IgD-negative memory B cell (primary cell): Measurements from ENCODE around the gene GALM. TPM values are rescaled to one million over a fixed set of nuclear protein-coding genes. Genes with fewer than 3 reads are reported as not detected.
"Not testable (repeated sequence)": the region's sequence is repeated elsewhere in the genome, so short reads cannot be mapped to it uniquely, and the experiment has no call there.

Experiments
- H3K27ac Mint-ChIP-seq, 3 donors: one replicate each; pipeline ENCODE4 v1.8.0; 2020 to 2022; ENCODE audit warnings: mild to moderate bottlenecking in 3 of 3, mixed read lengths in 3 of 3, moderate library complexity in 1 of 3
- H3K27me3 Mint-ChIP-seq: one replicate; pipeline ENCODE4 v1.8.0; 2021; ENCODE audit warnings: mixed read lengths
- H3K36me3 Mint-ChIP-seq: one replicate; pipeline ENCODE4 v1.8.0; 2020; ENCODE audit warnings: mild to moderate bottlenecking, mixed read lengths
- H3K4me1 Mint-ChIP-seq, 3 donors: one replicate each; pipeline ENCODE4 v1.8.0; 2020 to 2022; ENCODE audit warnings: mixed read lengths in 3 of 3, mild to moderate bottlenecking in 1 of 3
- H3K4me3 Mint-ChIP-seq, 4 donors: one replicate each; pipeline ENCODE4 v1.8.0; 2020 to 2022; ENCODE audit warnings: mild to moderate bottlenecking in 4 of 4, mixed read lengths in 4 of 4, moderate library complexity in 3 of 4
- H3K9me3 Mint-ChIP-seq, 3 donors: one replicate each; pipeline ENCODE4 v1.8.0; 2020 to 2021; ENCODE audit warnings: mixed read lengths in 3 of 3, mild to moderate bottlenecking in 1 of 3
- polyA plus RNA-seq: library from polyadenylated mRNA; unstranded; fragments of 300-500 nt; fragmentation: Illumina TruSeq; gene quantifications from one replicate; pipeline ENCODE4 v1.2.3, GENCODE V29; 2021

The GALM gene
- polyA plus RNA-seq, 1 donor from 2014 or later: 11.0 TPM

DNA sequence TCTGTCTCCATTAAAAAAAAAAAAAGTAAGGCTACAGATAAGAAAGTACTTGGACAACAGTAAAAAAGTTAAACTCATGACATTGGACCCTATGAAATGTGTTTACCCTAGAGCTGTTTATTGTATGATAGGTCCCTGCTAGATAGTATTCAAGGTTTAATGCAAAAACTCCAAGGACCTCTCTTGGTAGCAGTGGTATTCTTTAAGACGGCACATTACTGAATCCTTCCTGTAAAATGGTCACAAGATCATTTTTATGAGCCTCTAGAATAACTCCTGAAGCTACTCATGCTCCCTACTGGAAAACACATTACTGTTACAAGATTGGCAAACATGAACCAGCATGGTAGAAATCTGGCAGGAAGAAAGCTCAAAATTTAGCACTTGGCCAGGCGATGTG lies 38.8 kb downstream of the GALM start:
- no peak overlapping the region for H3K4me3 Mint-ChIP-seq
- no peak overlapping the region for H3K27ac Mint-ChIP-seq
- no peaks in the 10 kb centered on the region for H3K27me3 Mint-ChIP-seq
- H3K36me3 Mint-ChIP-seq: peaks cover 7% of the 10 kb centered on the region
- peaks cover 0 to 6% (median 0%) of the 10 kb centered on the region in 3 donors for H3K9me3 Mint-ChIP-seq
- H3K4me1 Mint-ChIP-seq: peaks cover 3 to 8% (median 6%) of the 10 kb centered on the region in 3 donors

DNA sequence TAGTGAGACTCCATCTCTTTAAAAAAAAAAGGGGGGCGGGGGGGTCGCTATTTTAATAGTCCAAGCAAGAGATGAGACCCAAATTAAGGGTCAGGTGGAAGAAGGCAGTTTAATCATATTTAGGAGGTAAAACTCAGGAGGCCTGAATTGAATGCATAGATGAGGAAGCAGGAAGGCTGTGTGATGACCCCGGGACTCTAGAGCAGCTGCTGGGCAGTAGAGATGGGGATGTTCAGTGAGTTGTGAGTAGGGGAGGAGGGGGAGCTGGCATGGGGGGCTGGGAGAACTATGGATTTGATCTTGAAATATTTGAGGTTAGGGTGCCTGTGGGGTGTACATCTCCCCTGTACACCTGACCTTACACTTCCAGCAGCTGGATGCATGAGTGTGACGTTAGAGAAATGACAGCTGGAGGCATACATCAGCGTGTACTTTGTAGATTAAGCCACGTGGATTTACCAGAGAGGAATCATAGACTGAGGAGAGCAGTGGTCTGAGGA lies 41.0 kb downstream of the GALM start:
- no peak overlapping the region for H3K27ac Mint-ChIP-seq
- H3K9me3 Mint-ChIP-seq: peaks cover 0 to 3% (median 2%) of the 10 kb centered on the region in 3 donors
- peaks cover 7 to 12% (median 9%) of the 10 kb centered on the region in 3 donors for H3K4me1 Mint-ChIP-seq
- H3K27me3 Mint-ChIP-seq: no peaks in the 10 kb centered on the region
- peaks cover 3% of the 10 kb centered on the region for H3K36me3 Mint-ChIP-seq
- H3K4me3 Mint-ChIP-seq: peak overlapping the region in 1 of 4 donors; percentile 20

DNA sequence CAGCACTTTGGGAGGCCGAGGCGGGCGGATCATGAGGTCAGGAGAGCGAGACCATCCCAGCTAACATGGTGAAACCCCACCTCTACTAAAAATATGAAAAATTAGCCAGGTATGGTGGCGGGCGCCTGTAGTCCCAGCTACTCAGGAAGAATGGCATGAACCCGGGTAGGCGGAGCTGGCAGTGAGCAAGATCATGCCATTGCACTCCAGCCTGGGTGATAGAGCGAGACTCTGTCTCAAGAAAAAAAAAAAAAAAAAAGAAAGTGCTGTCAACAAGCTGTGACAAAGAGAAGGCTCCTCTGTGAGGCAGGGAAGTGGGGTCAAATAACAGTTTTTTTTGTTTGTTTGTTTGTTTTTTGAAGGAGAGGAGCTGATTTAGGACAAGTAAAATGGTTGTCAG lies 42.6 kb downstream of the GALM start:
- H3K9me3 Mint-ChIP-seq, H3K4me3 Mint-ChIP-seq, H3K36me3 Mint-ChIP-seq, H3K27me3 Mint-ChIP-seq: not testable (repeated sequence)
- Mint-ChIP-seq H3K4me1 (peaks cover 7 to 12% (median 9%) of the 10 kb centered on the region in 3 donors), H3K27ac (peak overlapping the region in 1 of 3 donors; percentile 93)

DNA sequence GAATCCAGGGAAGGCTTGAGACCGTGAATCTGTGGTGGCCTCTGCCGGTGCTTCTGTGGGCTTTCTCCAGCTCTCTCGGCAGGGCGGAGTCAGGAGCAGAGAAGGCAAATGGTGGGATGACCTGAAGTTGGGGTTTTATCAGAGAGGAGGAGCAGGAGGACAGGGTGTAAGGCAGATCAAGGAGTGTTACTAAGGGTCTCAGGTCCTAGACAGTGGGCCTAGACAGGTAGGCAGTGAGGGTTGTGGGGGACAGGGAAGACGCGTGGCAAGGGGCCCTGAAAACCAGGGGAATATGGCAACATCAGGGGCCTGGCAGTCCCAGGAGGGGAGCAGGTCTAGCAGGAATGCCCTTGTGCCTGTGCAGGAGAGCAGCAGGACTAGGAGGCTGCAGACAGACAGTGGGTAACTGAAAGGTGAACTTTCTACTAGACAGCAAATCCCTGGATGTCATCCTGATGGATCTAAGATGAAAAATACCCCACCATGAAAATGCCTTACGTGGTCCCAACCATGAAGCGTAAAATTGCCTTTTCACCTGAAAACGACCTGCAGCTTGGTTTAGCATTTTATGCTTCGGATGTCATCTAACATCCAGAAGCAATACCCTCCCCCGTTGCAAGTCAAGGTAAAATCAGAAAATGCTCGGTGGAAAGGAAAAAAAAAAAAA lies 43.1 kb downstream of the GALM start:
- H3K4me3 Mint-ChIP-seq: no peak overlapping the region
- H3K4me1 Mint-ChIP-seq: peaks cover 7 to 12% (median 9%) of the 10 kb centered on the region in 3 donors
- peaks cover 3% of the 10 kb centered on the region for H3K36me3 Mint-ChIP-seq
- H3K27ac Mint-ChIP-seq: peak overlapping the region in 1 of 3 donors; percentile 93
- H3K9me3 Mint-ChIP-seq: peaks cover 0 to 3% (median 2%) of the 10 kb centered on the region in 3 donors
- no peaks in the 10 kb centered on the region for H3K27me3 Mint-ChIP-seq

DNA sequence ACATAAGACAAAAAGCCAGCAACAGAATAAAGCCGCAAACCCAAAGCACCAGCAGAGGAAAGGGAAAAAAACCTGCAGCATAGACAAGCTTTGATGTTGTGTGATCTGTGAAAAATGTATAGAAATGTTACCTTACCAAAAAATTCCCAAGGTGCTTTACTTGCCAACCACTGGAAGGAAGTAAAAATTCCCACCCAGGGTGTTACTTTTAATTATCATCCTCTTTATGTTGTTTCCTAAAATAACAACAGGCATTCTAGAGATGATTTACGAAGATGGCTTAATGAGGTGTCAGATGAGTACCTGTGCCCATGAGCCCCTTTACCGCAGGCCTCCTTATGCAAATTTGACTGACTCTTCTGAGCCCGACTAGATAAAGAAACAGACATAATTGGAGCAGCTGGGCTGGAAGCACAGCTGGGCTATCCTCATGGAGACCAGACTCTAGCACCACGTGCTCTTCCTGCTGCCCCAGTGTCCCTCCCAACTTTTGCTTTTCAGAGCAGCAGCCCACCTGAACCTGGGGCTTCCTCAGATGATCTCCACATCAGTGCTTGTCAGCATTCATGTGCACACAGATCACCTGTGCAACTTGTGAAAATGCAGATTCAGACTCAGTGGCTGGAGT lies 43.8 kb downstream of the GALM start:
- Mint-ChIP-seq H3K36me3 (peaks cover 6% of the 10 kb centered on the region), H3K4me3 (no peak overlapping the region)

DNA sequence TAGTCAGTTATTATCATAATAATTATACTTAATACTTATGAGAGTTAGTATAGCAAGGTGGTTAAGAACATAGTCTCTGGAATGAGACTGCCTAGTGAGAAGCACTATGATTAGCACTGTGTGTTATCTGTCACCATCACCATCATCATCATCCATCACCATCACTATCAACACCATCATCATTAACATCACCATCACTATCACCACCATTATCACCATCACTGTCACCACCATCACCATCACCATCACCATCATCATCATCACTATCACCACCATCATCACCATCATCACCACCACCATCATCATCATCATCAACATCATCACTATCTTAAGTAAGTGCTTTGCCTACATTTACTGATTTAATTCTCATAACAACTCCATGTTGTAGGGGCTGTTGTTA lies 45.6 kb downstream of the GALM start:
- Mint-ChIP-seq H3K4me3 (no peak overlapping the region), H3K27ac (no peak overlapping the region), H3K9me3 (peaks cover 0 to 3% (median 2%) of the 10 kb centered on the region in 3 donors), H3K36me3 (peaks cover 8% of the 10 kb centered on the region), H3K4me1 (peaks cover 7 to 12% (median 9%) of the 10 kb centered on the region in 3 donors), H3K27me3 (no peaks in the 10 kb centered on the region)

More for the DNA sequence above, 43.8 kb downstream of the GALM start:
- Mint-ChIP-seq H3K4me1 (peaks cover 7 to 12% (median 9%) of the 10 kb centered on the region in 3 donors), H3K9me3 (peaks cover 0 to 3% (median 2%) of the 10 kb centered on the region in 3 donors), H3K27me3 (no peaks in the 10 kb centered on the region), H3K27ac (no peak overlapping the region)

DNA sequence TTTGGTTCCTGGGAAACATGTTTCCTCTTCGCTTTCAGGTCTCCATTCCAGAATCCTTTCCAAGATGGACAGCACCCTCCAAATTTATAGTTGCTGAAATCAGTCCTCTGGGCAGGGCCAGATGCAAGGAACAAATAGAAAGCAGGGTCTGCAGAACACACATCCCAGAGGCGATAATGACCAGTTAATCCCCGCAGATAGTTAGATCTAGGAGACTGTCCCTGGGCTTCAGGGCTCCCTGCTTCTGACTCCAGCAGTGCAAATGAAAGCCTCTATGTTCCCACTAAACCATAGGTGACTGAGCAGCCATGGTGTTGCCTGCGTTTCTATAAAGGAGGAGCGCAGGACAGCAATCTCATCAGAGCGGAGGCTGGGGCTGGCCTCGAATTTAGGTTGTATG lies 46.5 kb downstream of the GALM start:
- Mint-ChIP-seq H3K4me1 (peaks cover 7 to 12% (median 9%) of the 10 kb centered on the region in 3 donors), H3K36me3 (peaks cover 4% of the 10 kb centered on the region), H3K9me3 (peaks cover 0 to 3% (median 2%) of the 10 kb centered on the region in 3 donors), H3K4me3 (no peak overlapping the region), H3K27me3 (no peaks in the 10 kb centered on the region), H3K27ac (no peak overlapping the region)

DNA sequence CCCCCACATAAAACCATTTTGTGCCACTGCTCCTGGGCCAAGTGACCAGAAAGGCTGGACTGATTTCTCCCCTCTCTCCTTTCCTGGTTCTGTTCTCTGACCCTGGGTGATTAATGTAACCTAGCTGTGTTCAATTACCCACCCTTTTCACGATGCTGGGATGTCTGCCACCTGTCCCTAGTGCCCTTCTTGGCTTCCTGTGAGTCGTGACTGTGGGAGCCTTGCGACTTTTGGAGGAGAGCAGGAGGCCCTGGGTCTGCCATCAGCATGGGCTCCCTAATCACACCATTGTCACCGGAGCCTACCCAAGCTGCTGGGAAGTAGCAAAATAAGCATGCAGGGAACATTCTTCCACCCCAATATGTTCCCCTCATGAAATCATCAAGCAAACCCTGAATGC lies 47.0 kb downstream of the GALM start:
- H3K9me3 Mint-ChIP-seq: peaks cover 0 to 3% (median 2%) of the 10 kb centered on the region in 3 donors
- no peaks in the 10 kb centered on the region for H3K27me3 Mint-ChIP-seq
- H3K27ac Mint-ChIP-seq: peak overlapping the region in 1 of 3 donors; percentile 53
- H3K4me3 Mint-ChIP-seq: no peak overlapping the region
- H3K36me3 Mint-ChIP-seq: peaks cover 4% of the 10 kb centered on the region
- H3K4me1 Mint-ChIP-seq: peaks cover 7 to 12% (median 9%) of the 10 kb centered on the region in 3 donors

DNA sequence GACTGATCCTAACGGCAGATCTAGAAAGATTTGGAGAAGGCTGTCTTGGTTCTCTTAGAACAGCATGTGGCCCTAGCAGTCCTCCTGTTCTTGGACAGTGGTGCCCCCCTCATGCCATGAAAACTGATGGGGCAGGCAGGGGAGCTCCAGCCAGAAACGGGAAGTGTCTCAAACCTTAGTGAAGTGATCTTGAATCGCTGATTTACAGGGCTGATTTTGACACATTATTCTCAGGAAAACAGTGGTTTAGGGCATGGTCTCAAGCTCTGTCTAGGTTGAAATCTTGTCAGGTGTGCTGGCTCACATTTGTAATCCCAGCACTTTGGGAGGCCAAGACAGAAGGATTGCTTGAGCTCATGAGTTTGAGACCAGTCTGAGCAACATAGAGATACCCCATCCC lies 47.4 kb downstream of the GALM start:
- H3K27me3 Mint-ChIP-seq: no peaks in the 10 kb centered on the region
- peak overlapping the region in 2 of 3 donors; percentile 16 to 53 for H3K27ac Mint-ChIP-seq
- H3K9me3 Mint-ChIP-seq: peaks cover 0 to 3% (median 2%) of the 10 kb centered on the region in 3 donors
- no peak overlapping the region for H3K4me3 Mint-ChIP-seq
- H3K4me1 Mint-ChIP-seq: peaks cover 7 to 12% (median 9%) of the 10 kb centered on the region in 3 donors
- H3K36me3 Mint-ChIP-seq: peaks cover 4% of the 10 kb centered on the region

DNA sequence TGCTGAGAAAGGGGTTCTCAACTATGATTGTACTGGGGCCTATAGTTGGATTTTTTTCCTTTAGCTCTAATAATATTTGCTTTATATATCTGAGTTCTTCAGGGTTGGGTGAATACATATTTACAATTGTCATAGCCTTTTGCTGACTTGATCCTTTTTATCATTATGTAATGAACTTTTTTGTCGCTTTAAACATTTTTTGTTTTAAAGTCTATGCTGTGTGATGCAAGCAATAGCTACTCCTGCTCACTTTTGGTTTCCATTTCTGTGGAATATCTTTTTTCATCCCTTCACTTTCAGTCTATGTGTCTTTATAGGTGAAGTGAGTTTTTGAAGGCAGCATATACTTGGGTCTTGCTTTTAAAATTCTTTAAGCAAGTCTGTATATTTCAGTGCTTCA lies 49.0 kb downstream of the GALM start:
- H3K4me1 Mint-ChIP-seq, H3K27me3 Mint-ChIP-seq, H3K27ac Mint-ChIP-seq, H3K36me3 Mint-ChIP-seq, H3K9me3 Mint-ChIP-seq, H3K4me3 Mint-ChIP-seq: not testable (repeated sequence)

DNA sequence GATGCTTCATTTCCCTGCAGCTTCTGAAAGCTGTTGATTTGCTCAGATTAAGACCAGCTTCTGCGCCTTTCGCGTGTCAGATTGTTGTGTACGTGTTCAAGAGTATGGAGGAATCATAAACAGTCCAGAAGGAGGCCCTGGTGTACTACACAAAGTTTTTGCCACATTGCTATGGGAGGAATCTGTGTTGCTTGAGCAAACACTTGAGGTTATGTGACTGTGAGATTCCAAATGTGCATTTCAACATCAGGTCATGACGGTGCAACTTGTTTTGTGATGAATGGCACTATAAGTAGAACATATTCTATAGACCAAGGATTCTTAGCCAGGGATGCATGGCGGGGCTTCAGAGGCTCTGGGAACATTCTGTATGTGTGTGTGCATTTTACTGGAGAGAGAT lies 50.3 kb downstream of the GALM start:
- Mint-ChIP-seq H3K27ac (no peak overlapping the region), H3K4me1 (peaks cover 2 to 7% (median 3%) of the 10 kb centered on the region in 3 donors), H3K36me3 (peaks cover 13% of the 10 kb centered on the region), H3K27me3 (no peaks in the 10 kb centered on the region), H3K9me3 (peaks cover 2 to 3% (median 3%) of the 10 kb centered on the region in 3 donors), H3K4me3 (no peak overlapping the region)

DNA sequence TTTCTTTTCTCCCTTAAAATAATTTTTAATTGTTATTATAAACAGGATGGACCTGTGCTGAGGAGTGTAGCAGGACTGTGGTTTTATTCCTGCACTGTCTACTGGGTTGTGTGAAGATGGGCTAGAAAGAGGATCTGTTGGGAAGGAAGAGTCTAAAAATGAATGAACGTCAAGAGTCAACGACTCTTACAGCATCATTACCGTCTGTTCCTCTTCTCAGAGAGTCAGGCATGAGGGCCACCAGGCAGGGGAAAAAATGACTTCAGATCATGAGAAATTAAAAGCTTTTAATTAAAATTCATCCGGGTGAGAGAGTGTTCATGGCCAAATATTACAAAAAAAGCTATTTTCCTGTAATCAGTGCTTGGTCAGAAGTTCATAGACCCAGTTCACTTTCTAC lies 52.7 kb downstream of the GALM start:
- Mint-ChIP-seq H3K27me3 (peaks cover 2% of the 10 kb centered on the region), H3K4me1 (peaks cover 12 to 18% (median 14%) of the 10 kb centered on the region in 3 donors), H3K36me3 (peaks cover 17% of the 10 kb centered on the region), H3K27ac (no peak overlapping the region), H3K4me3 (no peak overlapping the region), H3K9me3 (peaks cover 0 to 3% (median 0%) of the 10 kb centered on the region in 3 donors)

DNA sequence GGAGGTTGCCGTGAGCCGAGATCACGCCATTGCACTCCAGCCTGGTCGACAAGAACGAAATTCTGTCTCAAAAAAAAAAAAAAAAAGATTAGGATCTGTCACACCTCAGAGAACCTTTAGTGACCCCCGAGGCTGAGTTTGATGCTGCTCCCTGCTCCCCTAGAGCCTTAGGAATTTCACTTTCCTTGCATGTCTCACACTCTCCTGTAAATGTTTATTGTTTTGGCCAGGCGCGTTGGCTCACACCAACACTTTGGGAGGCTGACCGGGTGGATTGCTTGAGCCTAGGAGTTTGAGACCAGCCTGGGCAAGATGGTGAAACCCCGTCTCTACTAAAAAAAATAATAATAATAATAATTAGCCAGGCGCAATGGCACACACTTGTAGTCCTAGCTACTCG lies 53.8 kb downstream of the GALM start:
- no peak overlapping the region for H3K27ac Mint-ChIP-seq

DNA sequence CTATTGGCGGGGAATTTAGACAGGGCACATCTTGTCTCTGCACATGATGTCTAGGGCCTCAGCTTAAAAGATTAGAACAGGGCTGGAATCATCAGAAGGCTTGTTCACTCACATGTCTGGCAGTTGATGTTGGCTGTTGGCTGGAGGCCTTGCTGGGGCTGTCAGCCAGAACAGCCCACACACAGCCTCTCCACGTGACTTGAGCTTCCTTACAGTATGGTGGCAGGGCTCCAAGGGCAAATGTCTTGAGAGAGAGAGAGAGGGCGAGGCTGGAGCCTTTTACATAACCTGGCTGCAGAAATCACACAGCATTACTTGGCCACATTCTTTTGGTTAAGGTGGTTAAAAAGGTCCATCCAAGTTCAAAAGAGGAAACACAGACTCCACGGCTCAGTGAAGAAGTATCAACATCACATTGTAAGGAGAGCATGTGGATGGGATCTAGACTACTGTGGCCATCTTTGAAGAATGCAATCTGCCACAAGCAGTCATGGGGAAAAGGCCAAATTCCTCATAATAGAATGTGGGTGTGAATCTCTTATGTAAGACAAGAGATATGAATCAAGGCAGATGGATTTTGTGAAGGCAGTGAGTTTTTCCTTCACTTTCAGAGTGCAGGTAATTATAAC lies 54.8 kb downstream of the GALM start:
- Mint-ChIP-seq H3K27ac (no peak overlapping the region), H3K4me1 (peaks cover 12 to 19% (median 14%) of the 10 kb centered on the region in 3 donors), H3K9me3 (peaks cover 0 to 3% (median 0%) of the 10 kb centered on the region in 3 donors), H3K27me3 (peaks cover 2% of the 10 kb centered on the region), H3K4me3 (no peak overlapping the region), H3K36me3 (peaks cover 16% of the 10 kb centered on the region)

More for the DNA sequence above, 53.8 kb downstream of the GALM start:
- peaks cover 12 to 18% (median 14%) of the 10 kb centered on the region in 3 donors for H3K4me1 Mint-ChIP-seq
- H3K4me3 Mint-ChIP-seq: no peak overlapping the region
- peaks cover 2% of the 10 kb centered on the region for H3K27me3 Mint-ChIP-seq
- peaks cover 16% of the 10 kb centered on the region for H3K36me3 Mint-ChIP-seq
- H3K9me3 Mint-ChIP-seq: peaks cover 0 to 3% (median 0%) of the 10 kb centered on the region in 3 donors
